Activated CD8-positive, alpha-beta memory T cell treated with anti-CD3 and anti-CD28 coated beads for 1 hour (primary cell): ENCODE data around the gene SPOCK2.

Experiments
- DNase-seq, 2 donors: peaks; one replicate each; pipeline ENCODE4 v3.0.0-alpha.2; 2020; ENCODE audit warnings: low read depth in 1 of 2; ENCODE audit errors: extremely low read depth in 1 of 2

Gene SPOCK2

DNA sequence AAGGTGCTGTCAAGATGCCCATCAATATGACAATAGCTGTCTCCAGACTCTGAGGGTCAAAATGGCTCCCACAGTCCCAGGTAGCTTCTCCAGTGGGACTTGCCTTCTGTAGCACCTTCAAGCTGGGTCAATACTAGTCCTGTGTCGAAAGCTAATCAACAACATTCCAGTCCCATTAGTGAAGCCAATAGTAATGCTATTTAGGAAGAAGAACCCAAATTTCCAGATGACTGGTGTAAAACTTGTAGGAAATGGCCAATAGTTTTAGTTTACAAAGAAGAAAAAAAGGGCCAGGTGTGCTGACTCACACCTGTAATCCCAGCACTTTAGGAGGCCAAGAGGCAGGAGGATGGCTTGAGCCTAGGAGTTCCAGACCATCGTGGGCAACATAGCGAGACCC is 2.0 kb upstream of the SPOCK2 start:
- no peak for DNase-seq

DNA sequence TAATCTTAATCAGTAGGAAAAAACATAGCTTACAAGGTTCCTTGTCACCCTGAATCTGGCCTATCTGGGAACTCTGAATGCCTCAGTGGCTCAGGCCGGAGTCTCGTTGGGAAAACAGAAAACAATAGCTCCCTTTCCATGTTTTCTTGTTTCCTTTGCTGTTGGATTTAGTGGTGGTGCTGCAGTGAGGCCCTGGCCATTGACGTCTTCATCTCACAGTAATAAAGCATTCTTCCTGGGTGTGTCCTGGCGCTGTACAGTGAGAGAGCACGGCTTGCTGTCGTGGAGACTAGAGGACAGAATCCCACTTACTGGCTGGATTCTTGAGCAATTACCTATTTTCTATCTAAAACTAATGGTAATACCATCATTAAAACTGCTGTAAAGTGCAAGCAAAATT is 1.3 kb upstream of the SPOCK2 start:
- DNase-seq, result no peak

DNA sequence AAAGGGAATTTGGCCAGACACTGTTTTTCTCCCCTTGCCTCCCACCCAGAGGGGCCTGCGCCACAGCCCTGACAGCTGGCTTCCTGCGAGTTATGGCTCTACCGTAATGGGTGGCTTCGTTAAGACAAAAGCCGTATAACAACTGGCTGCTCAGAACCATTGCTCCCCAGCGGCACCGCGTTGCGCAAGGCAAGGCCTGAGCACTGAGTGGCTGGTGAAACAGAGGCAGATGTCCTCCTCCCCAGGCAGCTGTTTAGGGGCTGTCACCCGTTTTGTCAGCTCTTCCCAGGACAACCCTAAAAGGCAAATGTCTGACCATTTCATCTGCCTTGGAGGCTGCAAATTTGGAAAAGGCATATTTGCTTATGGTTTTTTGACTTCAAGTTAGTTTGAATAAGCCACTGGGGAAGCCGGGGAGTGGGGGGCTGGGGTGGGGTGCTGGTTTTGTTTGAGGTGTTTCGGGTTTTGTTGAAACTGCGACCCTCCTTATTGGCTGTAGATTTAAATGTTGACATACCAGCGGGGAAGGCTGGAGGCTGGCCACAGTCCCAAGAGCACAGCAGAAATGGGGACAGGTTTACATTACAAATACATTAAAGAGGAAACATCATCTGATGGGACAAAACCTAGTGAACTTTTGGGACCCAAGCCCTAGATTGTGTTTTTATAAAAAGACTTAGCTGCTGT is 681 bp upstream of the SPOCK2 start:
- DNase-seq, result peak in 1 of 2 donors; percentile 38

DNA sequence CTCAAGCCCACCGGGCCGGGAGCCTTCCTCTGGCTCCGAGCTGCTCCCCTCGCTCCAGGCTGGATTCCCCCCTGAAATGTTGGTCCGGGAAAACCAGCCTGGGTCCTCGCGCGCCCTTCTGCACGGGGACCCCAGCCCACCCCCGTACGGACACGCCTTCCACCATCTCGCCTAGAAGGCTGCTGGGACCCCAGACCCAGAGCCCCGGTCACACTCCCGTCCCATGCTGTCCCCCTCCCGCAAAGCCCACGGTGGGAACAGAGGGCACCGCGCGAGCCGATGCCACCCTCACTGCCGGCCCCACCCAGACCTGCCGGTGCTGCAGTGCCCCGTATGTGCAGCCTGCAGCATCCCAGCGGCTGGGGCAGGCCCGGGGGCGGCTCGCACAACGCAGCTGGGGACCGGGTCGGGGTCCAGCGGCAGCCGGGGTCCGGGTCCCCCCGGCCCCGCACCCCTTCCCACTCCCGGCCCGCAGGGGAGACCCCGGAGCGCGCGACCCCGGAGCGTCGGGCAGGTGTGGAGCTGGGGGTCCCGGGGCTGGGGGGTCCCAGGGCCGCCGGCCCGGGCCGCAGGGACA is 871 bp downstream of the SPOCK2 start:
- DNase-seq, result no peak

DNA sequence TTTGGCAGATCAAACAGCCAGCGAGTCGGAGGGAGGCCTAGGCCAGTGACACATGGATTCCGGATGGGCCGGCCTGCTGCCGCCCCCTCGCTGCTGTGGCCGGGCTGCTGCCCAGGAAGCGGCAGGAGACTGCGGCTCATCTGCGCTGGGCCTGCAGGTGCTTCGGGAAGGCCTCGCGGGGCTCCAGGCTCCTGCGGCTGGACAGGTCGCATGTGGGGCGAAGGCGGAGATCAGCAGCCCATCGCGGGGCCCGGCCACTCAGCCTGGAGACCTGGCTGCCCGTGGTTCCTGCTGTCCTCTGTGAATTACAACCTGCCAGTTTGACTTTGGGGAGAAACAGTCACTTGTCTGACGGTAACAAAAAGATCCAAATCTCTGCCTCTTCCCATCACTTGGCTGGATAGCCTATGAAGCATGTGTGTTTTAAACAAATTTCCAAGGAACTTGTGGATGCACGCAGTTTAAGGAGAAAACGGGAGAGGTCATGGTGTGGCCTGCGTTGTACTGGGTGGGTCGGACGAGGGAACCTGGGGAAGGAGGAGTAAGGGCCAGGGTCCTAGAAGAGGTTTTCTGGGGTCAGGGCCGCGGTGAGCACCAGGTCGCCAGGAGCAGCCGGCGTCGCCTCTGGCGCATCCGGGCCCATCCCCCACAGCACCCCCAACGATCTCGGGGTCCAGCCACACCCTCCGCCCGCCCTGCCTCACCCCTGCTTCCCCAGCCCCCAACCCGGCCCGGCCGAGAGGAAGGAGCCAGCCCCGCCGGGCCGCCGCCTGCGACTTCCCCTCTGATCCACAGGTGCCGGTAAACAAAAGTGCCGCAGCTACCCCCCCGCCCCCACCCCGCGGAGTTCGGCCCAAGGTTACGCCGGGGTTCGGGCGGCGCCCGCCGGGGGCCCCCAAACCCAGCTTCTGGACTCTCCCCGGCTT is 1.6 kb downstream of the SPOCK2 start:
- DNase-seq, result peak in 1 of 2 donors; percentile 54

DNA sequence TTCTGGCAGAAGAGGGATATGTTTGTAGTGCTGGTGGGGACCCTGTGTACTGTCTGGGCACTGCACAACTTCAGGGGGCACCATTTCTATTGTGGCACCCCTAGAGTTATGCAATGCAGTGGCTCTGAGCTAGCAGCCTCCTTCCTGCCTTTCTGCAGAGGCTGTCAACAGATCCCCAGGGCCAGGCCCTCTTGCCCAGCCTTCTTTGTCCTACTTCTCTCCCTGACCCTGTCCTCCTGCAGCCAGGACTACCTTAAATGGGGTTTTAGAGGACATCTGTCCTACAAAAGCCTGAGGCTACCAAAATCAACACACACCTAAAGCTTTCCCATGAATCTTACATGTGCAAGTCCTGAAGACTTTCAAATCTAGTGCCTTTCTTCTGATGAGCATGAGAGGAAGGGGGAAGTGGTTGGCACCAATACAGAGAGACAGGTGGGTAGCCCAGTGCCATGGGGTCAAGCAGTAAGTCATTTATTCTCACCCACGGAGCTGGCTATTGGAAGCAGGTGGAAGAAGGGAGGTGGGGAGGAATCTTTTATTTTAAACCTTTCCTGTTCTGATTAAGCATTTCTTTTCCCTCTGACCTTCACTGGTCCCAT is 2.4 kb downstream of the SPOCK2 start:
- no peak for DNase-seq

DNA sequence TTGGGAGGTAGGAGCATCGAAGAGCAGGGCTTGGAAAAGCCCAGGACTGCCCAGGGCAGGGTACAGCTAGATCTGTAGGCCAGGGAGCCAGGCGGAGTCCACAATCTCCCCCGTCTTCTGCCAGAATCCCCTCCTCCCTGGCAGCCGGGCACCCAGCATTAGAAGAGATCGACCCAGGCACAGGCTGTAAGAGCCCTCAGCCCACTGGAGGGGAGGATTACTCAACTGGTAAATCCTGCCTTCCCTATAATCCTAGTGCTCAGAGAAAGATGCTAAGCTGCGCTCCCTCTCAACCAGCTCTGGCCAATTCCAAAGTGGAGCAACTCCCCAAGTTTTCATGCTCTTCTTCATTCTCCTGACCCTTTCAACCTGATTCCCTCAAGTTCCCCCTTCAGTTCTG is 3.2 kb downstream of the SPOCK2 start:
- no peak for DNase-seq

DNA sequence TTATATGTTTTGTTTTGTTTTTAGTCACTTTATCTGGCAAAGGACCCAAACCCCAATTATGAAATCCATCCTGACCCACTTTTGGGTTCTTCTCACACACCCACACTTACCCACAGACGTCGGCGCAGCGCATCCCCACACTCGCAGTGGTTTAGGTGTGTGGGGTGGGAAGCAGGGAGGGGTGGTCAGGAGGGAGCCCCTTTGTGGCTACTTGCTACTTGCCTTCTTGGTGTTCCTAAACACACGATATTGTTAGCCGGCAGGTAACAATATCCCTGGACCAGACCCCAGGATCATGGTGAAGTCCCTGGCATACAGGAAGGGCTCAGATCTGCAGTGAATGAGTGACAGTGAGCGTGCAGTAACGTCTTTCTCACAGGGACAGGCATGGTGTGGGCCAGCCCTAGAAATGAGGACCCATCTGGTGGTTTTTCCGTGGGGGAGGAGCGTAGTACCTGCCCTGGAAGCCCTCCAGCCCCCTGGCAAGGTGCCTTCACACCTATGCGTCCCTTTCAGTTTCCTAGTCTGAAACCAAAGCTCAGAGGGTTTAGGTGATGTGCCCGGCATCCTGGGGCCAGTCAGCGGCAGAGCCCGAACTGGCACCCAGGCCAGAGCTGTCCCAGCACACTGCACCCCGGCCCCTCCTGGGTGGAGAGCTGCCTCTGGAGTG is 4.4 kb downstream of the SPOCK2 start:
- DNase-seq, result no peak

DNA sequence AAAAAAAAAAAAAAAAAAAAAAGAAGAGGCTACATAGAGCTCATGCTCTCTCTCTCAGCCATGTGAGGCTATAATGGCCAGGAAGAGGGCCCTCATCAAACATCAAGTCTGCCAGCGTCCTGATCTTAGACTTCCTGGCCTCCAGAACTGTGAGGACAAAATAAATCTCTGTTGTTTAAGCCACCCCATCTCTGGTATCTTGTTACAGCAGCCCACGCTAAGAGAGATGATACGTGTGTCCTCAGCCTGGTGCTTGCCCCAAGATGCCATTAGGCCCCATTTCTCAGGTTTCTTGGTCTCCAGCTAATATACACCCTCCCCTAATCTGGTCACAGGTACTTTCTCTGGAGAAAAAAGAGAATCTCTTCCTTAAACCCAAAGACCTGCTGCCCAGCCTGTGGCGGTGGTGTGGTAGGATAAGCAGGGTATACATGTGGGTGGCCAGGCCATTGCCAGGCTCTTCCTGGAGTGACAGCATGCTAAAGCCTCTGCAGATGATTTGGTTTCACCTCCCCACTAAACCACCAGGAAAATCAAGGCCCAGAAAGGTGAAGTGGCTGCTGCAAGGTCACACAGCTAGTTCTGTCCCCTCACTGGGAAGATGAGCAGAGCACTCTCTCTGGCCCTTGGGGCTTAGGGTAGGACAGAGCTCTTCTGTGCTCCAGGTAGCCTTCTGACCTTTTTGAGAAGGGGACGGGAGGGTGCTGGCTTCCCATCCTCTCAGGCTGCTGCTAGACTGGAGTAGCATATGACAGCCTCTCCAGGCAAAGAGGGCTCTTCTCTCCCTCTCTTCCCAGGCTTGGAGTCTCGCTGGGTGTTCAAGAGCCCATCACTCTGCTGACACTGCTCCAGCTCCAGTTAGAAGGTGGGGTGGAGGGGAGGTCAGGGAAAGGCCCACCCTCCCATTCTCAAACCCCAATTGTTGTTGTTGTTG is 5.2 kb downstream of the SPOCK2 start:
- DNase-seq, result no peak

DNA sequence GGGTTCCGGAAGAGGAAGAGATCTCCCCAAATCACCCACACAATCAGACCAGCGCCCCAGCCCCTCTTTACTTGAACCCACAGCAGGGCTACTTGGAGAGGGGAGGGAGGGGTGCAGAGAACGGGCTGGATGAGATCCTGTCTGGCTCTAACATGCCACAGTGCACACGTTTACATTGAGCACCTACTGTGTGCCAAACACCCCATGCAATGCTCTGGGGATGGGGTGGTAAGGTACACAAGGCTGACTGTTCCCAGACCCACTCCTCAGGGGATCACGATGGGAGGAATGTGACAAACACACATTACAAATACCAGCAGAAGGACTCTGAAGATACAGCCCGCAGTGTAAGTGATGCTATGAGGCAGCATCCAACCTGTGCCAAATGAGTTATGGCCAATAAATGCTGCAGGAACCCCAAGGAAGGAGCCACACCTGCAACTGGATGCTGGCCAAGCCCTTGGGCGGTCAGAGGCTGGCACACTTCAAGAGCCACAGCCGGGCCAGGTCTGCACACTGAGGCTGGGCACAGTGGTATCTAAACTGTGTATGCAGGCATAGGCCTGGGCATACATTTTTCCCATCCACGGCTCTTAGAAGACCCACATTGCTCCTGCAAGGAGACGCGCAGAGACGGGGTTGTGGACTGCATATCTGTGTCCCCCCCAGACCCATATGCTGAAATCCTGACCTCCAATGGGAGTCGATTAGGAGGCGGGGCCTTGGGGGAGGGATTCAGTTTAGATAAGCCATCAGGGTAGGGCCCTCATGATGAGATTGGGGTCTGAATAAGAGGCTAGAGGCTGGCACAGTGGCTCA is 6.4 kb downstream of the SPOCK2 start:
- no peak for DNase-seq

DNA sequence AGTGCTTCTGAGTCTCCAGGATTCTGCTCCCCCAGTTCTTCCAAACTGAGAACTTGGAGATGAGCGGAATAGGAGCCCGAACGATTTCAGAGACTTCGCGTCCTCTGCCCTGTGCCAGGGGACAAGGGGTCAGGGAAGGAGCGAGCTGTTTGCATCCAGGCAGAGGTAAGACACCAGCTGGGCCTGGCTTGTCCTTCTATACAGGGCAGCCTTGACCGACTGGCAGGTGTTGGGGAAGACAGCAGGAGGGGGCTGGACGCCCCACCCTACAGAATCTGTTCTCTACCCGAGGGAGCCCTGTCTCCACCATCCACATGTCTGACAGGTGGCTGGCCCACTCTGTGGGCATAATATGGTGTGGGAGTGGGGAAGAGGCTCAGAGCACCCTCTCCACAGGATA is 7.1 kb downstream of the SPOCK2 start:
- no peak for DNase-seq

DNA sequence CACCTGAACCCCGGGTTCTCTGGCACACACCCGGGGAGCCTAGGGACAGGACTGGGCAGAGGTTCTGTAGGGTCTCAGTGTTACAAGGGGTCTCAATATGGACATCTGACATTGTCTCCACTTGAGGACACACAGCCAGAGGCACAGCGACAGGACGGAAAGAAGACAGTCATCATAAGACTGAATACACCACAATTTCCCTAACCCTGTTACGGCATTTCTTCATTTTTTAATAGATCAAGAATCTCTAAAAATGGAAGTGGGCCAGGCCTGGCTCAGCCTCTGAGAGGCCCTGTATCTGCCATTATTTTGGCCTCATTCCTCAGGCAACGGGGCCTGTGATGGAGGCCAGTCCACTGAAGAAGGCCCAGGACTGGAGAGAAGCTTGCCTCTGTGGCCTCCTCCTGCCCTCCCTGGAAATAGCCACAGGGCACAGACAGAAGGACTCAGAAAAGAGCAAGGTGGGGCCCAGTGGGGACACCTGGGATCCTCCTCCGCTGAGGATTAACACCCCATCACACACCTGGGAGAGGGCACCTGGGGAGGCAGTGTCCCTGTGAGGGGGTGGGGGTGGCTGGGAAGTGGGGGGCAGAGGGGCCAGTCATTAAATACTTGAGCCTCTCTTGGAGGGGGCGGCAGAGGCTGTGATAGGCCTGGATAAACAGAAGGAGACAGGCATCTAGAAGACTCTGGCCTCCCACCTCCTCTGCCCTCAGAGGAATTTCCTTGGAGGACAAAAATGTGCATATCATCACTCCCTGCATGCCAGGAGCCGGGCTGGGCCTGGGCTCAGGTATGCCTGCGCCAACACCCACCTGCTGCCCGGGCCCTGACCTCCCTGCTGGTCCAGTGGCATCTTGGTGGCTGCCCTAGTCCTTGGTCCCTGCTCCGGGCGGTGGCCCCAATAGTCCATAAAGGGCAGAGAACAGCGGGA is 8.0 kb downstream of the SPOCK2 start:
- no peak for DNase-seq

DNA sequence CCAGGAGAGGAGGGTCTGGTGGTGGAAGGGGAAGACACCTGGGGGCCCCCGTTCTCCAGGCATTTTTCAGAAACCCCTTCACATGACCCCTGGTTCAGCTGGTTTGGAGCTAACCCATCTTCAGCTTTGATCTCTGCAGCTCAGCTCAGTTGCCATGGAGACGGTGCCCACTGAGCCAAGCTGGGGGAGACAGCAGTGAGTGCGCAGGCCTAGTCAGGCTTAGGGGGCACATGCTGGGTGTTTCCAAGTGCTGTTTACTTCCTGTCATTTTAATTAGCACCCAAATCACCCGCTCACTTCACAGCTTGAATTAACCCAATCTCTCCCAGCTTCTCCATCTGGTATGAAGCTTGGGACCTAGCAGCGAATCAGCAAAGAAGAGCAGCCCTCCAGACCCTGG is 9.0 kb downstream of the SPOCK2 start:
- peak; percentile 59 to 82 for DNase-seq

DNA sequence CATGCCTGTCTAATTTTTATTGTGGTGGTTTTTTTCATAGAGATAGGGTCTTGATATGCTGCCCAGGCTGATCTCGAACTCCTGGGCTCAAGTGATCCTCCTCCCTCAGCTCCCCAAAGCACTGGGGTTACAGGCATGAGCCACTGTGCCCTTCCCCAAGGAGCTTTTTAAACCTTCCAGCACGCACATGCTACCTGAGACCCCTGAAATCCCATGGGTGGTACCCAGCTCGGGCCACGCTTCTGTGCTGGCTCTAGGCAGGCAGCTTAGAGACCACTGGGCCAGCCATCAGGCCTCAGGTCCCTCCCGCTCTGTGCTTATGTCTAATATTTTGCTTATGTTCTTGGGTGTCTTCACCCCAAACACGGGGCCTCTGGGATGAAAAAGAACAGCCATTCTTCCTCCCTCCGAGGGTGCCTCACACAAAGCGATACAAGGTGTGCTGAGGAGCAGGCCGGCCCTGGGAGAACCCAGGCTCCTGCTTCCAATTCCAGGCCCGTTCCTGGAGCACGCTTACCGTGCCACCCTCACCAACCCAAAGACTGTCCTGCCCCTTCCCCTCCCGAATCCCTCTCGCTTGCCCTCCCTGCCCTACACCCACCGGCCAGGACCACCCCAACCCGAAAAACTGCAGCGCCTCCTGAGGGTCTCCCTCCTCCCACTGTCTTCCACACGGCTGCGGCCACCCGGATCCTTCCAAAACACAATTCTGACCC is 10.9 kb downstream of the SPOCK2 start:
- no peak for DNase-seq

DNA sequence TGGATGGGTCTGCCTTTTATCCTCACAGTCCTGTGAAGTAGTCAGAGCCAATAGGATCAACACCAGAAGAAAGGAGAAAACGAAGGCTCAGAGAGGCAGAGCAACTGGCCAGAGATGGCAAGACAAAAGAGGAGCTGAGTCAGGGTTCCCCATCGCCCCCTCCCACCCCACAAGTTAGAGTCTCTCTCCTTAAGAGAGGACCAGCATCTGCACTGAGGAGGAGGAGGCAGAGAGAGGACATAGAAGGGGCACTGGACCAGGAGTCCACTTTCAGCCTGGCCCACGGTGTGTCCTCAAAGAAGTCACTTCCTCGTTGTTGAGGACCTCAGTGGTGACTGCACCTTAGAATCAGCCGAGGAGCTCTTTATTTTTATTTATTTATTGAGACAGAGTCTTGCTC is 11.6 kb downstream of the SPOCK2 start:
- no peak for DNase-seq

DNA sequence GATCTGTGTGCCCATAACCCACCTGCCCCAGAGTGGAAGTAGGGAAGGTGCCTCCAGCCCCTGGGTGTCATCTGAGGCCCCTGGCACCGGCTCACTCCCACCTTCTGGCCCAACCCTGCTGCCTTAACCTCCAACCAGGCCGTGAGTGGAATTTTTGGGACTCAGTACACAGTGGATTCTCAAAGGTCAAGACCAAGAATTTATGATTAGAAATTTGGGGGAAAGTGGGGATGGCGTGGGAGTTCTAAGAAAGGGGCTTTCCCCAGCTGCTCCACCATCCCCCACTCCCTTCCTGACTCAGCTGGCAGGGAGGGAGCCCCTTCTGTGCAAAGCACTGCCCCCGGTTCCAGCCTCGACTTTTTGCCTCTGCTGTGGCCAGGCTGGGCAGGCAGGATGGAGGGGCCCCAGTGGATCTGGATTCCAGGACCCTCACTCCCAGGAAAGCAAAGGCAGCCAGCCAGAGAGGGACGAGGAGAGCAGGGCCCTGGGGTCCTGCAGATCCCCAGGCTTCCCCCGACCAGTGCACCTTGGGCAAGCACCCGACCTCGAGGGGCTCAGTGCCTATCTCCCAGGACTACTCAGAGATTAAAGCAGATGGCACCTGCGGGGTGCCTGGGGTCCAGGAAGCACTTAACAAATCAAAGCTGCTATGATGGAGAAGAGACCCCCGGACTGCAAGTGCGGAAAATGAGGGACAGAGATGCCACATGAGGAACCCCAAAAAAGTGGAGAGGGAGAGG is 12.8 kb downstream of the SPOCK2 start:
- no peak for DNase-seq
